ENCODE measurements around the gene NUAK1.
"Not testable (repeated sequence)": the region's sequence is repeated elsewhere in the genome, so short reads cannot be mapped to it uniquely, and the experiment has no call there.

Gene NUAK1

DNA sequence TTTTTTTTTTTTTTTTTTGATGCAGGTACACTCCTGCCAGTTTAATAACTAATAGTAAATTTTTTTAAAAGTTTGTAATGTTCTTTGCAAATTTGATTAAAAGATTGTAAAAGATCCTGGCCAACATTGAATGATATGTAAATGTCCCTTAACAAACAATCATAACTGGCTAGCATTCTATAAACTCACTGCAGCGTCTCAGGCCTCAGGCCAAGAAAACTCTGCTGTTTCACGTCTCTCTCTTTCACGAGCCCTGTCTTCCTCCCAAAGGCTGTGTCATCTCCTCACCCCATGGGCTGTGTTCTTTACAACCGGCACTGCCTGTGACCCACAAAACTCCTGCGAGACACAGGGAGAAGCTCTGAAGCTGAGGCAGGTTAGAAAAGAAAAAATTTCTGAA is 103.3 kb downstream of the NUAK1 start:
- DNase-seq (ENCODE audit: low read depth in 2 of 3, low spot score in 2 of 3), result no peak

- no peak for DNase-seq (ENCODE audit: low read depth in 2 of 3, low spot score in 2 of 3)
Measured at GRCh38 chr12:106034316-106034715, 104.4 kb downstream of the NUAK1 start.

- DNase-seq (ENCODE audit: low read depth in 2 of 3, low spot score in 2 of 3), result no peak
Measured at GRCh38 chr12:106033161-106033675, 105.5 kb downstream of the NUAK1 start.

GRCh38 chr12:106032623-106032925 is 106.2 kb downstream of the NUAK1 start:
- DNase-seq (ENCODE audit: low read depth in 2 of 3, low spot score in 2 of 3), result no peak

DNA sequence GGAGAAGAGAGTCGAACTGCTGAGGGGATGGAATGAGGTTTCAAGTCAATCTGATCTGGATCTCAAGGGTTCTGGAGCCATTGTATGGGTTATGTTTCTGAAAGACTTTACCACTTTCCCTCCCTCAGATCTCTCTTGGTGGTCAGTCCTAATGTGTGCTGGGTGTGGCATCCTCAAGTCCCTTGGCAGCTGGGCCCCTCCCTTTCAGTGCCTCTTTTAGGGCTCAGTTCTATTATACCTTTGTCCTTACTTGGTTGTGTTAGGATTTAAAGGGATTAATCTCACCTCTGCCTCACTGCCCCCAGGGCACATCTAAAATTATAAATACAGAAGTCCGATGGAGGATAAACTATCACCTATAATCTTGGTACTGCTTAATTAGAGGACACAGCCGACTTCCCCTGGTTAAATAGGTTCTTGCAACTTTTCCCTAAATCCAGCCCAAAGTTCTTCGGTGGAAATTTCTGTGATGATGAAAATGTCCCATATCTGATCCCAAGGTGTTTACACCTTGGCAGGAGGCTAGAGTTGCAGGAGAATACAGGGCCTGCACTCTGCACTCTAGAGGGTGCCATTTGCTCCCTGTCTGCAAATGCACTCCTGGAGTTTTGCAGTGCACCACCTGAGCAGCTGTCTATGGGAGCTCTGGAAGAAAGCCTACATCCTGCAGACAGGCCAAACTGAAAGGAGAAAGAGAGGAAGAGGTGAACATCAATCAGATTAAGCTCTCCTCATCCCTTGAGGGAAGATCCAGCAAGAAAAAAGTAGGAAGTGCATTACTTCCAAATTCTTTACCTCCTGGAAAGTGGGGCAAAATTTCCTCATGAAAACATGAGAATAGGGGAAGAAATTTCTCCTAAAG is 106.8 kb downstream of the NUAK1 start:
- DNase-seq (ENCODE audit: low read depth in 2 of 3, low spot score in 2 of 3), result no peak

- no peak for DNase-seq (ENCODE audit: low read depth in 2 of 3, low spot score in 2 of 3)
Measured at GRCh38 chr12:106030210-106031071, 108.3 kb downstream of the NUAK1 start.

DNA sequence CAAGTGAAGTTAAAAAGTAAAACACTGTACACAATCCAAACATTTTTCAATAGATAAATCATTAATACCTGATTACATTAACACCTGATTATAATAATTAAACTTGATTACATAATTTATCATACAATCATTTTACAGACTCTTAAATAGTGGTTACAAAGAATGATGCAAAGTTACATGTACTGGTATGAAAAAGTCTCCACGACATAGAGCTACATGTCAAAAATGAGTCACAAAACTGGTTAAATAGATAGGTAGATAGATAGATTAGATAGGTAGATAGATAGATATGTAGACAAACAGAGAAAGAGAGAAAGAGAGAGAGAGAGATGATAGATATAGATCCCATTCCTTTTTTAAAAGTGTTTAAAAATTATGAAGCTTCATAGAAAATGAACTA is 109.2 kb downstream of the NUAK1 start:
- no peak for DNase-seq (ENCODE audit: low read depth in 2 of 3, low spot score in 2 of 3)

GRCh38 chr12:106027911-106028310 is 110.8 kb downstream of the NUAK1 start:
- no peak for DNase-seq (ENCODE audit: low read depth in 2 of 3, low spot score in 2 of 3)

DNA sequence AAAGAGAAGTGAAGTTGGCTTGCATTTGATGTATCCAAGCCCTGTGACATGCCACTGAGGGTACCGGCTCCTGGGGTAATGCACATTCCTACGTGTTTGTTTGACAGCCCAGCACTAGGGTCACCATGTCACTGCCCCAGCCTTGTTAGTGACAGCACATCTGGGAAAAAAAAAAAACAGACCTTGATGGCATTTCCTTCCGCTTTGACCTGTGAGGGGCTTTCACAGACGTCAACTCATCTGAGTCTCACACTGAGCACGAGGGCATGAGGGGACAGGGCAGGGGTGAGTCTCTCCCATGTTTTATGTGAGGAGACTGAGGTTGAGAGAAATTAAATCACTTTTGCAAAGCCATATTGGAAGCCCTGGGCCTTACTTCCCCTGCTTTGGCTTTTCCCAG is 111.5 kb downstream of the NUAK1 start:
- DNase-seq (ENCODE audit: low read depth in 2 of 3, low spot score in 2 of 3), result no peak

DNA sequence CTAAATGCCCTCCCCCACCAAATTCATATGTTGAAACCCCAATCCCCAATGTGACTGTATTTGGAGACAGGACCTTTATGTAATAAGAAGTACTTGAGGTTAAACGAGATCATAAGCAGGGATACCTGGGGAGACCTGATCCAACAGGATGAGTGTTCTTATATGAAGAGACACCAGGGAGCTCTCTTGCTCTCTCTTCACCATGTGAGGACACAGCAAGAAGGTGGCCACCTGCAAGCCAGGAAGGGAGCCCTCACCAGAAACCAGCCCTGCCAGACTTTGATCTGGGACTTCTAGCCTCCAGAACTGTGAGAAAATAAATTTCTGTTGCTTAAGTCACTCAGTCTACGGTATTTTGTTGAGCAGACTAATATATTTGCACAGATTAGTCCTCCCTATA is 113.6 kb downstream of the NUAK1 start:
- no peak for DNase-seq (ENCODE audit: low read depth in 2 of 3, low spot score in 2 of 3)

DNA sequence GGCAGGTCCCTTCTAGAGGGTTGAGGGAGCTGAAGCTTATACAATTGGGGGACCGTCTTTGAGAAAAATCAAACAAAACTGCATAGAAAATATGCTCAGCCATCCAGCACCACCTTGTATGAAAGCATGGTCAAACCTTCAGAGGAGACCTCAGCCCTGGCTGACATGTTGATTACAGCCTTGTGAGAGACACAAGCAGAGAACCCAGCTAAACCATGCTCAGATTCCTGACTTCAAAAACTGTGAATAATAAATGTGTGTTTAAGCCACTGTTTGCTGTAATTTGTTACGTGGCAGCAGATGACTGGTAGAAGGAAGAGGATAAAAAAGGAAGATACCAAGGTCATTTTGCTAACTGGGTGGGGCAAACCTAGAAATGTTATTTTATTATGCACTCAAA is 115.7 kb downstream of the NUAK1 start:
- no peak for DNase-seq (ENCODE audit: low read depth in 2 of 3, low spot score in 2 of 3)

GRCh38 chr12:106022568-106023012 is 116.2 kb downstream of the NUAK1 start:
- DNase-seq (ENCODE audit: low read depth in 2 of 3, low spot score in 2 of 3), result no peak

DNA sequence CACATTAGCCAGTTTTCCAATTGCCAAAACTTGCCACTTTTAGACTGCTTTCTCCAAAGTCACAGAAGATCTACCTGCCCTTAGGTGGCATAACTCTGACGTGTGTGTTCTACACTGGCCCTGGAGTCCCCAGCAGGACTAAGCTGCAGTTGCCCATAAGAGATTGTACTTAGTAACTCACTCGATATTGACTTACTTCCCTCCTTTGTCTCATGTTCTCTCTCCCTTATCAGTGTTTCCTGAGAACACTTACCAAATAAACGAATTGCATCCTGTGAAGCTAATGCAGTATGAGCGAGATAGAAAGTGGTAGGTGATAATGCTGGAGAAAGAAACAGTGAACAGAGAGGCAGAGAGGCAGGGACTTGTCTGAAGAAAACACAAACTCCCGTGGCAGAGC is 117.2 kb downstream of the NUAK1 start:
- DNase-seq (ENCODE audit: low read depth in 2 of 3, low spot score in 2 of 3), result no peak

GRCh38 chr12:106020736-106021135 is 118.0 kb downstream of the NUAK1 start:
- no peak for DNase-seq (ENCODE audit: low read depth in 2 of 3, low spot score in 2 of 3)

DNA sequence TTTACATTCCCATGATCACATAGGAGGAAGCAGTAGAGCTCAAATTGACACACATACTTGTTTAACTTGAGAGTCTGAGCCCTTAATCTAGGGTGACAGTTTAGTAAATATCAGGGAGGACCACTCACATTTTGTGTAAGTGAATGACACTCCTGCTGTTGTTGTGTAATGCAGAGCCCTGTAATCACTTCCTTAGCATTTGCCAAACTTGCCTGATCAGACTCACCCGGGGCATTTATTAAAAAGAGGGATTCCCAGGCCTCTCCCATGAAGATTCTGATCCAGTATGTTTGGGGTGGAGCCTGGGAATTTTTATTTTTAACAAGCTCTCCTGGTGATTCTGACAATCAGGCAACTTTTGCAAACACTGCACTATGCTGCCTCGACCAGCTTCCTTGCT is 119.6 kb downstream of the NUAK1 start:
- no peak for DNase-seq (ENCODE audit: low read depth in 2 of 3, low spot score in 2 of 3)

DNA sequence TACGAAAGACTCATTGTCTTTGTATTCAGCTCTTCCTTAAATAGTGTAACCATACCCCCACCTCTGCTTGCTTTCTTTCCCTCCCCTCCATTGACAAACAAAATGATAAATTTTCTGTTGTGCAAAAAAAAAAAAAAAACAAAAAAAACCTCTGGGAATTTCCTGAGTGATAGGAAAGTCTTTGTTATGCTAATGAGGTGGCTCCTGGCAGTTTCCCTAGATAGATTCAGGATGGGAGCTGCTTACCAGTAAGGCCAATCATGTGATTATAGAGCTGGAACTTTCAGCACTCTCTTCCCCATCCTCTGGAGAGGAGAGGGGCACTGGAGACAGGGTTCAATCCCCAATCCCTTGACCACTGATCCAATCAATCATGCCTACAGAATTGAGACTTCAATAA is 120.5 kb downstream of the NUAK1 start:
- DNase-seq (ENCODE audit: low read depth in 2 of 3, low spot score in 2 of 3), result no peak

DNA sequence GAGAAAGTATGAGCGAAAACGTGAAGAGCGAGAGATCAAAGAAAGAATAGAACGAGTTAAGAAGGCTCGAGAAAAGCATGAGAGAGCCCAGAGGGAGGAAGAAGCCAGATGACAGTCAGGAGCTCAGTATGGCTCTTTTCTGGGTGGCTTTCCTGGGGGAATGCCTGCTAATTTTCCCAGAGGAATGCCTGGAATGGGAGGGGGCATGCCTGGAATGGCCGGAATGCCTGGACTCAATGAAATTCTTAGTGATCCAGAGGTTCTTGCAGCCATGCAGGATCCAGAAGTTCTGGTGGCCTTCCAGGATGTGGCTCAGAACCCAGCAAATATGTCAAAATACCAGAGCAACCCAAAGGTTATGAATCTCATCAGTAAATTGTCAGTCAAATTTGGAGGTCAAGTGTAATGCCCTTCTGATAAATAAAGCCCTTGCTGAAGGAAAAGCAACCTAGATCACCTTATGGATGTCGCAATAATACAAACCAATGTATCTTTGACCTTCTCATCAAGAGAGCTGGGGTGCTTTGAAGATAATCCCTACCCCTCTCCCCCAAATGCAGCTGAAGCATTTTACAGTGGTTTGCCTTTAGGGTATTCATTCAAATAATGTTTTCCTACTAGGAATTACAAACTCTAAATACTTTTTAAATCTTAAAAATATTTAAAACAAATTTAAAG is 122.0 kb downstream of the NUAK1 start:
- DNase-seq (ENCODE audit: low read depth in 2 of 3, low spot score in 2 of 3), result not testable (repeated sequence)

DNA sequence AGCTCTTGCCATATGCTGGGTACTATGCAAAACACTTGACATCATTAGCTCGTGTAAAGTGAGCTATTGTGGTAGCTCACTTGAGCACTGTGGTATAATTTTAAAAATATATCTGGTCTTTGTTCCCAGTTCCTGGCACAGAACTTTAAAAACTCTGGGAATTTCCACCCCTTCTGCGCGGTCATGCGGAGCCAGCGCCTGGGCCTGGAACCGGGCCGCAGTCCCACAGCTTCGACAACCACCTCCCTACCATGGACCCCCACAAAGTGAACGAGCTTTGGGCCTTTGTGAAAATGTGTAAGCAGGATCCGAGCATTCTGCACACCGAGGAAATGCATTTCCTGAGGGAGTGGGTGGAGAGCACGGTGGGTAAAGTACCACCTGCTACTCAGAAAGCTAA is 123.1 kb downstream of the NUAK1 start:
- no peak for DNase-seq (ENCODE audit: low read depth in 2 of 3, low spot score in 2 of 3)

DNA sequence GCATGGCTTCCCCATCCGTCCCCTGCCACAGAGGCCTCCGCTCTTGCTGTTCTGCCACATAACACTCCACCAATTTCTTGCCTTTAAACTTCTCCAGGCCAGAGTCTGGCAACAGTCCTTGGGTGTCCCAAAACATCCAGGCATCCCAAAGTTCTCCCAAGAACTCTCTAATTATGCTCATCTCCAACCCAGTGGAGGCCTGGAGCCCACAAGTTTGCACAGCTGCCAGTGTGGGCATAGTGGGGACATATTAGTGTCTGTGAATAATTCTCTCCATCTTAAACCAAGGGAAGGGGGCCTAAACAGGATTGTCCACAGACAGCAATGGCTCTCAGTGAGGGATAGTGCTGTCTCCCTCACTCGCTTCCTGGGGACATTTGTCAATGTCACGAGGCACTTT is 124.8 kb downstream of the NUAK1 start:
- no peak for DNase-seq (ENCODE audit: low read depth in 2 of 3, low spot score in 2 of 3)
